HG03432 (cell line): ENCODE results near the gene RNU6-1.

Source experiments
- ATAC-seq: cut with Tn5 transposase; IDR thresholded peaks from one replicate; pipeline ENCODE4 v1.9.1; 2021; ENCODE audit warnings: mild to moderate bottlenecking, moderate library complexity; ENCODE audit not compliant: unreplicated experiment

Gene RNU6-1

GRCh38 chr15:67859331-67859946, 19.6 kb upstream of the RNU6-1 start:
- no peak for ATAC-seq

GRCh38 chr15:67857220-67857619, 17.4 kb upstream of the RNU6-1 start:
- no peak for ATAC-seq

- ATAC-seq = no peak
Measured at GRCh38 chr15:67855842-67856241, 16.0 kb upstream of the RNU6-1 start.

GRCh38 chr15:67854358-67854757, 14.5 kb upstream of the RNU6-1 start:
- no peak for ATAC-seq

- ATAC-seq = no peak
Measured at GRCh38 chr15:67853454-67853853, 13.6 kb upstream of the RNU6-1 start.

GRCh38 chr15:67852418-67852817, 12.6 kb upstream of the RNU6-1 start:
- ATAC-seq = no peak

- ATAC-seq = no peak
Measured at GRCh38 chr15:67850994-67851571, 11.2 kb upstream of the RNU6-1 start.

GRCh38 chr15:67850336-67850735, 10.5 kb upstream of the RNU6-1 start:
- ATAC-seq = no peak

GRCh38 chr15:67849538-67849937, 9.7 kb upstream of the RNU6-1 start:
- no peak for ATAC-seq

GRCh38 chr15:67845974-67846373, 6.1 kb upstream of the RNU6-1 start:
- ATAC-seq = no peak

GRCh38 chr15:67843571-67844387, 3.9 kb upstream of the RNU6-1 start:
- no peak for ATAC-seq

GRCh38 chr15:67843092-67843501, 3.3 kb upstream of the RNU6-1 start:
- no peak for ATAC-seq

- no peak for ATAC-seq
Measured at GRCh38 chr15:67841513-67841762, 1.6 kb upstream of the RNU6-1 start.

- ATAC-seq = no peak
Measured at GRCh38 chr15:67840749-67841512, 1.1 kb upstream of the RNU6-1 start.

GRCh38 chr15:67839499-67839928, 331 bp downstream of the RNU6-1 start:
- ATAC-seq = peak; percentile 18

- ATAC-seq = no peak
Measured at GRCh38 chr15:67838789-67839332, 984 bp downstream of the RNU6-1 start.

GRCh38 chr15:67836955-67837354, 2.9 kb downstream of the RNU6-1 start:
- ATAC-seq = no peak

- no peak for ATAC-seq
Measured at GRCh38 chr15:67836477-67836876, 3.4 kb downstream of the RNU6-1 start.

- ATAC-seq = no peak
Measured at GRCh38 chr15:67836134-67836455, 3.8 kb downstream of the RNU6-1 start.

GRCh38 chr15:67835297-67836133, 4.3 kb downstream of the RNU6-1 start:
- ATAC-seq = no peak
